Fibroblast of villous mesenchyme (primary cell): ENCODE results near the gene GRIN2D. TPM values are rescaled to one million over a fixed set of nuclear protein-coding genes. Genes with fewer than 3 reads are reported as not detected.

ENCODE experiments used
- DNase-seq: peaks from one replicate; pipeline ENCODE4 v3.0.0-alpha.2; 2010; ENCODE audit warnings: low read depth
- H3K4me3 ChIP-seq: 2 replicates; pipeline ENCODE4 v1.5.1; 2011; ENCODE audit warnings: low read depth, mild to moderate bottlenecking, low read length
- total RNA-seq: library from RNA; depleted of rRNA; stranded (reverse); fragments of >200 nt; gene quantifications from 2 replicates; pipeline ENCODE4 v1.2.3, GENCODE V29; 2012
- TF ChIP-seq, protein P1 (sequence below): IDR thresholded peaks from 2 replicates; pipeline ENCODE4 v1.5.1; 2012; ENCODE audit warnings: low read depth, mild to moderate bottlenecking, low read length; ENCODE audit not compliant: insufficient read depth

GRIN2D gene
- total RNA-seq, 1 donor: 0.86 TPM

- no peak overlapping the region for H3K4me3 ChIP-seq
- DNase-seq: no peak
- TF ChIP-seq, protein P1, sequence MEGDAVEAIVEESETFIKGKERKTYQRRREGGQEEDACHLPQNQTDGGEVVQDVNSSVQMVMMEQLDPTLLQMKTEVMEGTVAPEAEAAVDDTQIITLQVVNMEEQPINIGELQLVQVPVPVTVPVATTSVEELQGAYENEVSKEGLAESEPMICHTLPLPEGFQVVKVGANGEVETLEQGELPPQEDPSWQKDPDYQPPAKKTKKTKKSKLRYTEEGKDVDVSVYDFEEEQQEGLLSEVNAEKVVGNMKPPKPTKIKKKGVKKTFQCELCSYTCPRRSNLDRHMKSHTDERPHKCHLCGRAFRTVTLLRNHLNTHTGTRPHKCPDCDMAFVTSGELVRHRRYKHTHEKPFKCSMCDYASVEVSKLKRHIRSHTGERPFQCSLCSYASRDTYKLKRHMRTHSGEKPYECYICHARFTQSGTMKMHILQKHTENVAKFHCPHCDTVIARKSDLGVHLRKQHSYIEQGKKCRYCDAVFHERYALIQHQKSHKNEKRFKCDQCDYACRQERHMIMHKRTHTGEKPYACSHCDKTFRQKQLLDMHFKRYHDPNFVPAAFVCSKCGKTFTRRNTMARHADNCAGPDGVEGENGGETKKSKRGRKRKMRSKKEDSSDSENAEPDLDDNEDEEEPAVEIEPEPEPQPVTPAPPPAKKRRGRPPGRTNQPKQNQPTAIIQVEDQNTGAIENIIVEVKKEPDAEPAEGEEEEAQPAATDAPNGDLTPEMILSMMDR: no peak
Observed at GRCh38 chr19:48379058-48379457, 14.4 kb upstream of the GRIN2D start.

DNA sequence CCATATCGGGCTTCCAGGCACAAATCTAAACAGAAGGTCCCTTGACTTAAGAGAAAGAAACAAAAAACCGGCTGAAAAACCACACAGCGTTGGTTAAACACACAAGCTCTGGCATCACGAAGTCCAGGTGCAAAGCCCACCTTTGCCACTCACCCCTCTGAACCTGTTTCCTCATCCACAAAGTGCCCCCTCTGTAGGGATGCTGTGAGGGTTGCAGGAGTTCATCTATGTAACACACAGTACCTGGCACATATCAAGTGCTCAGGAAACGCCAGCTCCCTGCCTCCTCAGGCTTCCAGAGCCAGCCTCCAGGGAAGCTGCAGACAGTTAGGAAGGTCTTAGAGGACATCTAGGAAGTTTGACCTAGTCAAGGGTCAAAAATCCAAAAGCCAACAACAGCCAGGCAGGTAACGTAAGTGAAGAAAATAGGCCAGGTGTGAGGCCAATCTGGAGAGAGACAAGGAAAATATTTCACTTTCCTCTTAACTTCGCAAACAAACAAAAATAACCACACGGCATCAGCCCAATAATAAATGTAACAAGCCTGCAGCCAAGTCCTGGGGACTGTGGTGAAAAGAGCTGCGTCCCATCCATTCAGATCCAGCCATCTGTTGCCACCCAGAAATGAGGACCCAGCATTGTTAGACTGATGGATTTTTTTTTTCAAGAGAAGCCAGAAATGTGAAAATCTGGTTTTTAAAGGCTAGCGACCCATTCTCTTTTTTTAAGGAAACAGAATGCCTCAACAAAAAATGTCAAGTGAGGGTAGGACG lies 12.1 kb upstream of the GRIN2D start:
- H3K4me3 ChIP-seq: no peak overlapping the region
- TF ChIP-seq, protein P1: no peak
- no peak for DNase-seq

DNA sequence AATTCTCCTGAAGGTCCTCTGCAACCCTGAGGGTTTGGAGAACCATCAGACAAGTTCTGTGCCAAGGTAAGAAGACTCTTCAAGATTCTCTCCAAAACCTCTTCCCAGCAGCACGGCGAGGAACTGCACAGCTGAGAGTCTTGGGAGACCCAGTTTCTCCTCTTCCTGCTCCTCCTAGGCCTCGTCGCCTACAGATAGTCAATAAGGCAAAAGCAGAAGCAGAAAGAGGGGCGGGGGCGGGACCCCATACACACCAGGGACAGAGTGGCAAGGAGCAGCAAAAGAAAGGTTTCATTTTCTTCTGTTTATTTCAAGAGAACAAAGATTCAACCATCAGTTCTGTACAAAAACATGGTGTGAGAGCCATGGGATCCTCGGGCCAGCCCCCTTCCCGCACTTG lies 11.2 kb upstream of the GRIN2D start:
- no peak overlapping the region for H3K4me3 ChIP-seq
- no peak for DNase-seq
- TF ChIP-seq, protein P1: no peak

GRCh38 chr19:48385461-48386087 lies 7.9 kb upstream of the GRIN2D start:
- no peak overlapping the region for H3K4me3 ChIP-seq
- TF ChIP-seq, protein P1: no peak
- no peak for DNase-seq

DNA sequence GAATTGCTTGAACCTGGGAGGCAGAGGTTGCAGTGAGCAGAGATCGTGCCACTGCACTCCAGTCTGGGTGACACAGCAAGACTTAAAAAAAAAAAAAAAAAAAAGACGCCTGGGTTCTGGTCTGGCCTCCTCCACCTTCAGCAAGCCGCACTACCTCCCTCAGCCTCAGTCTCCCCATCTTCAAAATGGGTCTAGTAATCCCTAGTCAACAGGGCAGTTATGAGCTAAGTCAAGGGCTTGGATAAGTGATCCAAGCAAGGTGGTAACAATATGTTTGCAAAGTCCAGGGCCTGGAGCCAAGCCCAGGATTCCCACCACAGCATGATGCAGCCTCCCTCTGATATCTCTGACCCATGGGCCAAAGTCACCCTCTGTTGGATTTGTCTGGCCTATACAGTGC lies 6.5 kb upstream of the GRIN2D start:
- DNase-seq: no peak
- H3K4me3 ChIP-seq: no peak overlapping the region
- TF ChIP-seq, protein P1: no peak

DNA sequence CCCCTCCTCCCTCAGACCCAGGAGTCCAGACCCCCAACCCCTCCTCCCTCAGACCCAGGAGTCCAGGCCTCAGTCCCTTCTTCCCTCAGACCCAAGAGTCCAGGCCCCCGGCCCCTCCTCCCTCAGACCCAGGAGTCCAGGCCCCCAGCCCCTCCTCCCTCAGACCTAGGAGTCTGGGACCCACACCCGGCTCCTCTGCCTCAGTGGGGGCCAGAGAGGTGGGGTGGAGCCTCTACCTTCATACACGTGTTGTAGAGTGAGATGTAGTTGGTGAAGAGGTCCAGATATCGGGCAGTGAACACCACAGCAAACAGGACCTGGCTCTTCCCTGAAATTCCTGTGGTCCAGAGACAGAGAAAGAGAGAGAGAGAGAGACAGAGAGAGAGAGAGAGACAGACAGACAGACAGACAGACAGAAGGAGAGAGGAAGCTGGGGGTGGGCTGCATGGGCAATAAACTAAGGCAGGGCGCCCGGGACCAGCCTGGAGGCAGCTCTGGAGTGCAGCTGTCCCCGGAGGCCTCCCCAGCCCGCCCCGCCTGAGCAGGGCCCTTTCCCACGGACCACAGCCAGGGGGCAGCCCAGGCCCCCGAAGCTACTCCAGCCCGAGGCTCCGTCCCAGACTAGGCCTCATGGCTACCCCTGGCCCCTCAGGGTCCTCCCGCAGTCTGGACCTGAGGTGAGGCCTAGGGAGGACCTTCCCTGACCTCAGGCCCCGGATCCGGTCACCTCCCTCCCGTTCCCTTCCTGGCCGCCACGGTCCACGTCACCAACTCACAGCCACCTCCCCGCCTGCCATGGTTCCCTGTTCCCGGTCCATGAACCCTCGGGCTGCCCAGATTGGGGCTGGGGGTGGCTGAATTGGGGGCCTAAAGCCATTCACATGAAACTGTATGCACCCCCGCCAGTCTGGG lies 3.0 kb upstream of the GRIN2D start:
- DNase-seq: peak; percentile 65
- peak overlapping the region; percentile 81 for H3K4me3 ChIP-seq
- TF ChIP-seq, protein P1: peak; percentile 78
